ENCODE data around the gene CENPL.
"Not testable (repeated sequence)": the region's sequence is repeated elsewhere in the genome, so short reads cannot be mapped to it uniquely, and the experiment has no call there.

CENPL gene

DNA sequence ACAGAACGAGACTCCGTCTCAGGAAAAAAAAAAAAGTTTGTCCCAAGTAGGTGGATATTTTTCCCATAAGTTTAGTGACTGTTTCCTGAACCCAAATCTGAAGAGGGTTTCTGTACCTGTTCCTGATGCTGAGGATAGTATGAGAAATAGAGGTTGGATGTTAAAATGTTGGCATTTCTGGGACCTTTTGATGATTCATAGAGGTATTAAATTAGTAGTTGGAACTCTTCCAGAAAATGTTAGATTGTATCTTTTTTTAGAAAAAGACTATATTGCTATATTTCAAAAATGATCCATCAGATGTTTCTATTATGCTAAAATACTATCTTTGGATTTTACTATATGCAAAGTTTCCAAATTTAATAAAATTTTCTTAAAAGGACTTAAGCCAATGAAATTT is 2.9 kb upstream of the CENPL start:
- TF ChIP-seq, protein P1, sequence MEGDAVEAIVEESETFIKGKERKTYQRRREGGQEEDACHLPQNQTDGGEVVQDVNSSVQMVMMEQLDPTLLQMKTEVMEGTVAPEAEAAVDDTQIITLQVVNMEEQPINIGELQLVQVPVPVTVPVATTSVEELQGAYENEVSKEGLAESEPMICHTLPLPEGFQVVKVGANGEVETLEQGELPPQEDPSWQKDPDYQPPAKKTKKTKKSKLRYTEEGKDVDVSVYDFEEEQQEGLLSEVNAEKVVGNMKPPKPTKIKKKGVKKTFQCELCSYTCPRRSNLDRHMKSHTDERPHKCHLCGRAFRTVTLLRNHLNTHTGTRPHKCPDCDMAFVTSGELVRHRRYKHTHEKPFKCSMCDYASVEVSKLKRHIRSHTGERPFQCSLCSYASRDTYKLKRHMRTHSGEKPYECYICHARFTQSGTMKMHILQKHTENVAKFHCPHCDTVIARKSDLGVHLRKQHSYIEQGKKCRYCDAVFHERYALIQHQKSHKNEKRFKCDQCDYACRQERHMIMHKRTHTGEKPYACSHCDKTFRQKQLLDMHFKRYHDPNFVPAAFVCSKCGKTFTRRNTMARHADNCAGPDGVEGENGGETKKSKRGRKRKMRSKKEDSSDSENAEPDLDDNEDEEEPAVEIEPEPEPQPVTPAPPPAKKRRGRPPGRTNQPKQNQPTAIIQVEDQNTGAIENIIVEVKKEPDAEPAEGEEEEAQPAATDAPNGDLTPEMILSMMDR (IDR thresholded peaks at IDR 0.05; ENCODE audit: insufficient read depth, low read length, missing control alignments) = no peak
- DNase-seq (ENCODE audit: low read depth, low spot score) = no peak
- no peak overlapping the region for H3K4me3 ChIP-seq (ENCODE audit: low read depth, low read length)
- ChIA-PET POLR2A (no interaction called here), CTCF (interaction anchor here (1.7 to 9.1 kb wide), 2 partner anchors 397 to 403 kb away, joined by 4 to 69 read pairs; no protein-coding TSS in a partner anchor)

DNA sequence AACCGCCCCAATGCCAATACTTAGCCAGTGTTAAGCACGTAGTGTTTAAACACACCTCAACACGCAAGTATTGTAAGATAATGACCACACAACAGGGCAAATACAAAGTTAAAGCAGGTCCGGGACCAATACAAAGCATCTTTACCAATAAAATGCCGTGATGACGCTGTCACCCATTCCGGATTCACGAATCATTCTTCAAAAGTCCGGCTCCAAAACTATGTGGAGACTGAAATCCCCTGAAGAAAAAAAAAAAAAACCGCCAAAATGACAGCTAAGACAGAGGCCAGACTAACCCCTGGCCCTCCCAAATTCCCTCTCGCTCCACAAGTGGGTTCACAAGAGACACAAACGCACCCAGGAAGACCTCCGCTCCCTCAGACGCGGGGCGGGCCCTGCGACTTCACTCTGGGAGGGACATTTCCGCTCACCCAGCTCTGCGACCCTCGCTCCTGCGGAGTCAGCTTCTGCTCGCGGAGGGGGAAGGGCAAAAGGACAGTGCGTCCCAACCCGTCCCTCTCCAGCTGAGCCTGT is 835 bp downstream of the CENPL start:
- CTCF ChIA-PET = interaction anchor here (0.7 to 9.1 kb wide), 5 partner anchors 375 to 1081 kb away, joined by 3 to 69 read pairs (median 6); no protein-coding TSS in a partner anchor
- peak overlapping the region; percentile 97 for H3K4me3 ChIP-seq (ENCODE audit: low read depth, low read length)
- POLR2A ChIA-PET = interaction anchor here (0.6 to 2.4 kb wide), 4 partner anchors 16 to 394 kb away, joined by 3 to 12 read pairs (median 3); partner anchors contain the start of genes GAS5 and ZBTB37
- no peak for DNase-seq (ENCODE audit: low read depth, low spot score)
- TF ChIP-seq, protein P1 (IDR thresholded peaks at IDR 0.05; ENCODE audit: insufficient read depth, low read length, missing control alignments) = no peak

DNA sequence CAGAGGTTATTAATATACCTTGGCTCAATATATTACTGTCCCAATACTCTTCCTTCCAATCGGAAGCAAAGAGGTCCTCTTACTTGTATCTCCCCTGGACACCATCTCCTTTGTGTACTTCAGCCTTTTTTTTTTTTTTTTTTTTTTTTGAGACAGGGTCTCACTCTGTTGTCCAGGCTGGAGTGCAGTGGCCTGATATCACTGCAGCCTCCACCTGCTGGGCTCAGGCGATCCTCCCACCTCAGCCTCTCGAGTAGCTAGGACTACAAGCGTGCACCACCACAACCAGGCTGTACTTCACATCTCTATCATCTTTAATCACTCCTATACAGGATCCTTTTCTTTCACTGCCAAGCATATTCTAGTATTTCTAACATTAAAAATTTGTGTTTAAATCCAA is 3.0 kb downstream of the CENPL start:
- no peak overlapping the region for H3K4me3 ChIP-seq (ENCODE audit: low read depth, low read length)
- ChIA-PET CTCF (interaction anchor here (9.1 kb wide), 1 partner anchor 392 kb away, joined by 69 read pairs; no protein-coding TSS in a partner anchor), POLR2A (no interaction called here)
- TF ChIP-seq, protein P1 (IDR thresholded peaks at IDR 0.05; ENCODE audit: insufficient read depth, low read length, missing control alignments) = no peak
- no peak for DNase-seq (ENCODE audit: low read depth, low spot score)

DNA sequence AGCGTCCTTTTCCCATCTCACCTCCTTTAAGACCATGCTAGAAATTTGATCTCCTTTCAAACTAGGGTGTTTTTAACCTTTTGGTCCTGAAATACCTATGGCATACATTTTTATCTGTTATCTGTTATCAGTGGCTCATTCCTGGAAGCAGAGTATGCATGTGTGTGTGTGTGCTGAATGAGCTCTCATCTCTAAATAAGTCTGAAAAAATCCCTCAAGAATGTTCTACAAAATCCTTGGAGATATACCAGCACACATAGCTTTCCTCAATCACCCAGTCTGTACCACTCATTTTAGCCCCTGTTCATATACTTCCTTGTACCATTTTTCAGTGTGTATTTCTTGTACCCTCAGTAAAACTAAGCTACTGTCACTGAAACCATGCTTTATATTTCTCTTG is 6.2 kb downstream of the CENPL start:
- TF ChIP-seq, protein P1 (IDR thresholded peaks at IDR 0.05; ENCODE audit: insufficient read depth, low read length, missing control alignments) = no peak
- H3K4me3 ChIP-seq (ENCODE audit: low read depth, low read length) = no peak overlapping the region
- ChIA-PET POLR2A (no interaction called here), CTCF (interaction anchor here (1.0 to 1.2 kb wide), 3 partner anchors 388 to 1074 kb away, joined by 3 read pairs; no protein-coding TSS in a partner anchor)
- no peak for DNase-seq (ENCODE audit: low read depth, low spot score)

DNA sequence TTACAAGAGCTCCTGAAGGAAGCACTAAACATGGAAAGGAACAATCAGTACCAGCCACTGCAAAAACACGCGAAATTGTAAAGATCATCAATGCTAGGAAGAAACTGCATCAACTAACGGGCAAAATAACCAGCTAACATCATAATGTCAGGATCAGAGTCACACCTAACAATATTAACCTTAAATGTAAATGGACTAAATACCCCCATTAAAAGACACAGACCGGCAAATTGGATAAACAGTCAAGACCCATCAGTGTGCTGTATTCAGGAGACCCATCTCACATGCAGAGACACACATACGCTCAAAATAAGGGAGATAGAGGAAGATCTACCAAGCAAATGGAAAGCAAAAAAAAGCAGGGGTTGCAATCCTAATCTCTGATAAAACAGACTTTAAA is 11.0 kb downstream of the CENPL start:
- H3K4me3 ChIP-seq (ENCODE audit: low read depth, low read length); DNase-seq (ENCODE audit: low read depth, low spot score); POLR2A ChIA-PET; CTCF ChIA-PET: not testable (repeated sequence)

DNA sequence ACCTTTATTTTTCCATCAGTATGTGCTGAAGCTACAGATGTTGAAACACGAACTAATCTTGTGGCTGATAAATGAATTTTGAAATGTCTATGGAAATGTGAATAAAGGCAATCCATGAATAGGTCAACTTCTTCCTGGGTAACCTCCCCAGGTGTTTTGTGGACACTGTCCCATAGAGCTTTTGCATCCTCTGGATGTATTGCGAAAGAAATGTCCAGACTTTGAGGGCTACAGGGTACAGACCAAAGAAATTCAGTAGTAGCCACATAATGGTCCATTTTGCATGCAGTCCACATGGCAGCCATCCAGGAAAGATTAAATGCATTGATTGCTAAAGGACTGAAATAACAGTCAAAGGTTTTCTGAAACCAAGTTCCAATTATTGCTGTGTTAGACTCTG is 21.7 kb downstream of the CENPL start:
- ChIA-PET POLR2A (no interaction called here), CTCF (interaction anchor here (0.7 kb wide), 1 partner anchor 20 kb away, joined by 3 read pairs; no protein-coding TSS in a partner anchor)
- no peak for DNase-seq (ENCODE audit: low read depth, low spot score)
- TF ChIP-seq, protein P1 (IDR thresholded peaks at IDR 0.05; ENCODE audit: insufficient read depth, low read length, missing control alignments) = no peak
- H3K4me3 ChIP-seq (ENCODE audit: low read depth, low read length) = no peak overlapping the region

DNA sequence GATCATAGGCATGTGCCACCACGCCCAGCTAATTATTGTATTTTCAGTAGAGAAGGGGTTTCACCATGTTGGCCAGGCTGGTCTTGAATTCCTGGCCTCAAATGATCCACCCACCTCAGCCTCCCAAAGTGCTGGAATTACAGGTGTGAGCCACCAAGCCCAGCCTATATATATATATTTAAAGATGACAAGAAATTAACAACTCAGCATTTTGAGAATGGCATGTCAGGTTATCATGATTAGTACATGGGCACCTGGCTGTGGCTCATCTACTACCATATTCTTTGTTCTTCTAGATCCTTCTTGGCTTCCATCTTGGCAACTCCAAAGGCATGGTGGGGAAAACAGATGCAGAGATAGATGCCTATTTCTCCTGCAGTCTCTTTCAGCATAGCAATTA is 24.7 kb downstream of the CENPL start:
- CTCF ChIA-PET; H3K4me3 ChIP-seq (ENCODE audit: low read depth, low read length); DNase-seq (ENCODE audit: low read depth, low spot score); POLR2A ChIA-PET: not testable (repeated sequence)

All from AG04449 (cell line).